CD4-positive, alpha-beta T cell treated with Interleukin-4 for 1 hour (primary cell): ENCODE data around the gene HM13.
"Not testable (repeated sequence)": the region's sequence is repeated elsewhere in the genome, so short reads cannot be mapped to it uniquely, and the experiment has no call there.

Source experiments
- DNase-seq, 2 donors: peaks; one replicate each; pipeline ENCODE4 v3.0.0-alpha.2; 2020 to 2022

The HM13 gene

DNA sequence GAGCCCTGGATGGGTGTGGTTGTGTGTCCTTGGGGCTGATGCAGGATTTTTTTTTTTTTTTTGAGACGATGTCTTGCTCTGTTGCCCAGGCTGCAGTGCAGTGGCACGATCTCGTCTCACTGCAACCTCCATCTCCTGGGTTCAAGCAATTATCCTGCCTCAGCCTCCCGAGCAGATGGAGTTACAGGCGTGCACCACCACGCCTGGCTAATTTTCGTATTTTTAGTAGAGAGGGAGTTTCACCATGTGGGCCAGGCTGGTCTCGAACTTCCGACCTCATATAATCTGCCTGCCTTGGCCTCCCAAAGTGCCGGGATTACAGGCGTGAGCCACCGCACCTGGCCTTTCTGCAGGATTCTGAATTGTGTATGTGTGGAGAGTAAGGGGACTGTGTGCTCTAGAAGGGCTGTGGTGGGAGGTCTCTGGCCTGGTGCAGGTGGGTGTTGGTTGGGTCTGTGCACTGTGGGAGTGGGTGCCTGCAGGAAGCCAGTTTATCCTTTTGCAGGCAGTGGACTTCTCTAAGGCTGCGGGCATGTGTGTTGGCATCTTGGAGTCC, 79.8 kb downstream of the HM13 start:
- DNase-seq = no peak

DNA sequence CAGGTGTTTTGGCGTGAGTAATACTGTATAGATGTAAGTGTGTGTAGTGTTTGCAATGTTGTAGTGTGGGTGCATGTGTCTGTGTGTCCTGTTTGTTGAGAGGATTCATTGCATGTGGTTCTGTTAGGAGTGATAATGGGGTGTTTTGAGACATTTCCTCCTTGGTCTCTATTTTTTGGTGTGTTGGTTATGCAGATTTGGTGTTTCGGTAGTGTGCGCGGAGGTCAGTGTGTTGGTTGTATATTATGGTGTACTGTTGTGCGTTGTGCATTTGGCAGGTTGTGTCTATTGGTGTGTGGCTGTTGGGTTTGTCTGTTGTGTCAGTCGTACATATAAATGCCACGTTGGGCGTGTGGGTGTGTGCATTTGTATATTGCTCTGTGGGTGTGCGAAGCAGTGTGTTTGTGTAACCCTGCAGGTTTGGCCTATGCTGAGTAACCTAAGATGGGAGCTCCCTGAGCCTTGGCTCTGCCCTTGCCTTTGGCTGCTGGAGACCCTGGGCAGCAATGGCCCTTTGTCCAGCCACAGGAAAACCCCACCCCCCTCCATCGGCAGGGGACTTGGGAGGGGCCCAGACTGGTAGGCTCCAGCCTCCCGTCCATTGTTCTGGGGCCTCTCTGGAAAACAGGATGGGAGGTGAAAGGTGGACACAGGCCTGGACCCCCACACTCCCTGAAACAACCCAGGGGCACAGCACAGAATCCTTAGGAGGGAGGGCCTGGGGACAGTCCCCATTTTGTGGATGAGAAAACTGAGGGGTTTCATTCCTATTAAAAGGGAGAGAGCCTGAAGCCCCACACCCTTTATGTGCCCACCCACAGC, 80.5 kb downstream of the HM13 start:
- no peak for DNase-seq

DNA sequence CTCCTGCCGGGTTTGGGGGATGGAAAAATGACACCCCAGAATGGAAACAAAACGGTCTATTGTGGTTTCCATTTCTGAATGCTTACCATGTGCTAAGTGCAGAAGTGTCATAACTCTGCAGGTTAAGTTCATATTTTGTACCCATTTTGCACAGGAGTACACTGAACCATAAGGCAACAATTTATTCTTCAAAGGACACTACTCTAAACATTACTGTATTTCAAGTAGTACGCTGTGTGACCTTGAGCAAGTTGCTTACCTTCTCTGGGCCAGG, 81.1 kb downstream of the HM13 start:
- DNase-seq = no peak

DNA sequence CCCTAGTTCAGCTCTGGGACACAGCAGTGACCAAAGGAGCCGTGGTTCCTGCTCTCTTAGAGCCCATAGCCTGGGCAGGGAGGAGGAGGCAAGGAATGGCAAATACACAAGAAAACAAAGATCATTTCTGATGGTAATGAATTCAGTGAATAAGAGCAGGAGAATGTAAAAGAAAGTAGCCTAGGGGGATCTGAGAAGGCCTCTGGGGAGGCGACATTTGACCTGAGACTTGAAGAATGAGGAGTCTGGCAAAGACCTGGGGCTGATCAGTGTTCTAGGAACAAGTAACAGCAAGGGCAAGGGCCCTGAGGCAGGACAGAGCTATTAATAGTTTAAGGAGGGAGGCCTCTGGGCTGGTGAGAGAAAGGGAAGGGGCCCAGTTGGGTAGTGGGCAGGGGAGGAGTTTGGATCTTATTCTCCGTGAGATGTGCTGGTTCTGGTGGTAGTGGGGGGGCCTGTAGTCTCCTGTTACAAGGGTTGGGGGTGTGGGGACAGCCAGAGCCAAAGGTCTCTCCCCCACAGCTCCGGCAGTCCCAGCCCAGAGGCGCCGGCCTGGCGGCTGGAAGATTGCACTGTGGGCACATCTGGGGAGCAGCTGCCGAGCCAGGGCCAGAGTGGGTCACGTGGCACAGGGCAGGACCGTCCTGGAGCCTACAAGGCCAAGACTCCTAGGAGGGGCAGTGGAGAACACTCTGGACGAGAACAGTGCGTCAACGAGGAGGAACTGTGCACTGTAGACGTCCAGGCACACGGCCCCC, 81.6 kb downstream of the HM13 start:
- DNase-seq = no peak

DNA sequence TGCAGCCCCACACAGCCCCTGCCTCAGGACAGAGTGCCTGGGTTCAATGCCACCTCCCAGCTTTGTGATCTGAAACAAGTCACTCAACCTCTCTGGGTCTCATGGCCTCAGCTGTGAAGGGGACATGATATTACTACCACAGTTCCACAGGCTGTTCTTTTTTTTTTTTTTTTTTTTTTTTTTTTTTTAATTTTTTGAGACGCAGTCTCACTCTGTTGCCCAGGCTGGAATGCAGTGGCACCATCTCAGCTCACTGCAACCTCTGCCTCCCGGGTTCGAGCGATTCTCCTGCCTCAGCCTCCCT, 82.1 kb downstream of the HM13 start:
- DNase-seq = not testable (repeated sequence)

DNA sequence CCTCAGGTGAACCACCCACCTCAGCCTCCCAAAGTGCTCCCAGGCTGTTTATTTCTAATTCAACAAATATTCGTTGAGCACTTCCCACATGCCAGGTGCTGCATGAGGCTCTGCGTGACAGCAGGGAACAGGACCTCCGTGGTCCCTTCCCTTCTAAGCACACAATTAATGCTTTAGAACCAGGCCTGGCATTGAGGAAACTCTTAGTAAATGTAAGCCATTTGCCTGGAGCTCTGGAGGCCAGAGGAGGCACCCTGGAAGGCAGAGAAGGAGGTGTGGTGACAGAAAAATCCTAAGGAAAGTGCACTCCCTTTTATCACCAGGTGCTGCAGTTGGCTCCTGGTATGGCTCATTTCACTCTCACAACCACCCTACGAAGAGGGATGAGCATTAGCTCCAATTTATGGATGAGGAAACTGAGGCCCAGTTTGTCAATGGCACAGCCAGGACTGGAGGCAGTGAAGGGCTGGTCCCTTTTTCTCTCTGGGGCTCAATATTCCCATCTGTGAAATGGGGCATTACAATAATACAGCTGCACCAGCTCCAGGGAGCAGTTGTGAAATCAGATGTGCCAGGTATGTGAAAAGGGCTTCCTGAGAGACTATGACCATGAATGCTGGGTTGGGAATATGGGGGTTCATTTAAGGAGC, 82.7 kb downstream of the HM13 start:
- DNase-seq = no peak

DNA sequence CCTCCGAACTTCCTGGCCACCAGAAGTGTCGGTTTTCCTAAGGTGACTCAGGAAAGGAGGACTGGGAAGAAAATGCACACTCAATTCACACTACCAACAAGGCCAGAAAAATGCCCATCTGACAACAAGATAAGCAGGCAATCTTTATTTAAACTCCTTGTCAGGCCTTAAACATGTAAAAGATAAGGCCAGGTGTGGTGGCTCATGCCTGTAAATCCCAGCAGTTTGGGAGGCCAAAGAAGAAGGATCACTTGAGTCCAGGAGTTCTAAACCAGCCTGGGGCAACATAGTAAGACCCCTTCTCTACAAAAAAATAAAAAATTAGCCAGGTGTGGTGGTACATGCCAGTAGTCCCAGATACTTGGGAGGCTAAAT, 83.2 kb downstream of the HM13 start:
- DNase-seq = no peak

DNA sequence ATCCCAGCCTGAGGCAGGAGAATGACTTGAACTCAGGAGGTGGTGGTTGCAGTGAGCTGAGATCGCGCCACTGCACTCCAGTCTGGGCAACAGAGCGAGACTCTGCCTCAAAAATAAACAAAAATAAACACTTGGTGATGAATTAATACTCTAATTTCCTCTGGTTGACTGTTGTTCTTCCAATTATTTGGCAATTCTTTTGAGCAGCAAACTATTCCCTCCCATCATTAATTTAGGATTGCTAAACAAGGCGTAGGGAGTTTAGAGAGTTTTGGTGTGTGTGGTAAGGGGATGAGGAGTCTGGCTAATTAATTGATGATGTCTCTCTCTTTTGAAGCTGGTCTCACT, 88.2 kb downstream of the HM13 start:
- no peak for DNase-seq

DNA sequence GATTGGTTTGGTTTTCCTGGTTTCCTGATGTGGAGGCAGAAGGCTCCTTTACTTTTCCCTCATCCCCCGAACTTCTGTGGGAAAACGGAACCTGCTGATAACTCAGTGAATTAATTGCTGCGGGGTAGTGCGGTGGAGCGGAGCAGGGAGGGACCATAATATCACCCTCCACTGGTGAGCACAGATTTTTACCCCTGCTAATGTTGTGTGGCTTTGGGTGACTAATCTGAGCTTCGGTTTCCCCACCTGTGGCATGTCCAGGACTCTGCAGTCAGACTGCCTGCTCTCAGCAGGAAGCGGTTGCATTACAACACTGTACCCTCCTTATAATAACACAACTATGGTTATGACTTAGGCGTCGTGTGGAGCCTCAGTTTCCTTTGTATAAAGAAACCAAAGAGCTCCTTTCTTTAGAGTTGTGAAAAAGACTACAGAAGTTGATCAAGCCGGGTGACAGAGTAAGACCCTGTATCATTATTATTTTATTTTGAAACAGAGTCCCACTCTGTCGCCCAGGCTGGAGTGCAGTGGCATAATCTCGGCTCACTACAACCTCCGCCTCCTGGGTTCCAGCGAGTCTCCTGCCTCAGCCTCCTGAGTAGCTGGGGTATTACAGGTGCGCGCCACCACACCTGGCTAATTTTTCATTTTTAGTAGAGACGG, 88.7 kb downstream of the HM13 start:
- DNase-seq = peak; percentile 35 to 51

DNA sequence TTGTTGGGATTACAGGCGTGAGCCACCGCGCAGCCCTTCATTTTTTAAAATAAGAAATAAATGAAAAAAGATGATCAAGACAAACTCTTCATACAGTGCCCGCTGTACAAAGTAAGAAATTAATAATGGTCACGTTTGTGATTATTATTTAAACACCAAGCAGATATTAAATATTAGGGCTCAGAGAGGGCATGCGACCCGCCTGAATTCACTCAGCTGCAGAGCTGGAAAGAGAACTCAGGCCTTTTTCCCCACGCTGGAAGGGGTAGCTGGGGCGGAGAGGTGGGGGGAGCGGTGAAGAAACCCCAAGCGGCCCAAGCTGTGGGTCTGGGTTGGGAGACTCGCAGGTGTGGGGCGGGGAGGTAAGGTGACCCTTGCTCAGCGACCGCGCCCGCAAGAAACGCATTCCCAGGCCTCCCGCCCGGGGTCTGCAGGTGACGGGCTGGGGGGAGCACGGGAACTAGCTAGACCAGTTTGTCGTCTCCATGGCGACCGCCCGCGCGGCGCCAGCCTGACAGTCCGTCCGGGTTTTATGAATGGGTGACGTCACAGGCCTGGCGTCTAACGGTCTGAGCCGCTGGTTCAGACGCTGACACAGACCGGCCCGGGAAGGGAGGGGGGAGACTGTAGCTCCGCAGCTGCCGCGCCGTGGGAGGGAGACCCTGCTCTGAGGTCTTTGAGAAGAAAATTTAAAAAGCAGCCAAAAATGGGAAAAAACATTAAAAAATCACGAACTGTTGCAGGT, 89.8 kb downstream of the HM13 start:
- peak; percentile 82 to 92 for DNase-seq

DNA sequence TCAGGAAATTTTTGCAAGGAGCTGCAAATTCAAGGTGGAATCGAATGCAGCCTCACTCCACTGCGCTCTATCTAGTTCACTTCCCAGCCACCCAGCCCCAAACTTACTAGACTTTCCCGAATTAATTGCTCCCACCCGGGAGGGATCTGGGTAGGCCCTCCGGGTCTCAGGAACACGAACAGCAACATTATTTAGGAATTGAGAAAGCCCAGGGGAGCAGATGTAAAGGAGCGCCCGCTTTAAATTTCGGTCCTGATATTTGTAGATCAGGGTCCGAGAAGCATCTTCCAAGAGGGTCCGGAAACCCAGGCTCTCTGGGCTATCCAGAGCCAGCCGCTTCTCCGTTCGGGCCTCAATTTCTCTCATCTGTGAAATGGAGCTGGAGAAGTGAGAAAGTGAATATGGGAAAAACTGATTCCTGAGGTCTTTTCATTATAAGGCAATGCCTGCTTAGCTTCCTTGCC, 90.4 kb downstream of the HM13 start:
- no peak for DNase-seq

DNA sequence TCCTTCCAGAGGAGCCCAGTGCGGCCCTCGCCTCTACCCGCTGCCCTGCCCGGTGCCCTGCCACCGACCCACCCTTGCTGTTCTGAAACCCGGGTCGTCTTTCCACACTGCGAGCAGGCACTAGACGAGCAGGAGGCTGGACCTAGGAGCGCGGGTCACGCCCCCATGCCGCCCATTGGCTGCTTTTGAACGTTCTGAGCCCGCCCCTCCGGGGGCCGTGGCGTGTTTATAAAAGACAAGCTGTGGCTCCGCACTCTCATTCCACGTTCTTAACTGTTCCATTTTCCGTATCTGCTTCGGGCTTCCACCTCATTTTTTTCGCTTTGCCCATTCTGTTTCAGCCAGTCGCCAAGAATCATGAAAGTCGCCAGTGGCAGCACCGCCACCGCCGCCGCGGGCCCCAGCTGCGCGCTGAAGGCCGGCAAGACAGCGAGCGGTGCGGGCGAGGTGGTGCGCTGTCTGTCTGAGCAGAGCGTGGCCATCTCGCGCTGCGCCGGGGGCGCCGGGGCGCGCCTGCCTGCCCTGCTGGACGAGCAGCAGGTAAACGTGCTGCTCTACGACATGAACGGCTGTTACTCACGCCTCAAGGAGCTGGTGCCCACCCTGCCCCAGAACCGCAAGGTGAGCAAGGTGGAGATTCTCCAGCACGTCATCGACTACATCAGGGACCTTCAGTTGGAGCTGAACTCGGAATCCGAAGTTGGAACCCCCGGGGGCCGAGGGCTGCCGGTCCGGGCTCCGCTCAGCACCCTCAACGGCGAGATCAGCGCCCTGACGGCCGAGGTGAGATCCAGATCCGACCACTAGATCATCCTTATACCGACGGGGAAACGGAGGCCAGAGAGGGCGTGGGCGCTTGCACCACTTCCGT, 91.0 kb downstream of the HM13 start, which contains the start of gene ID1:
Gene ID1, plus strand, starts transcription at position 259 of the 871 bp plus-strand sequence. Its CDS starts 99 bp downstream, at position 358.
- DNase-seq = peak; percentile 92 to 93

DNA sequence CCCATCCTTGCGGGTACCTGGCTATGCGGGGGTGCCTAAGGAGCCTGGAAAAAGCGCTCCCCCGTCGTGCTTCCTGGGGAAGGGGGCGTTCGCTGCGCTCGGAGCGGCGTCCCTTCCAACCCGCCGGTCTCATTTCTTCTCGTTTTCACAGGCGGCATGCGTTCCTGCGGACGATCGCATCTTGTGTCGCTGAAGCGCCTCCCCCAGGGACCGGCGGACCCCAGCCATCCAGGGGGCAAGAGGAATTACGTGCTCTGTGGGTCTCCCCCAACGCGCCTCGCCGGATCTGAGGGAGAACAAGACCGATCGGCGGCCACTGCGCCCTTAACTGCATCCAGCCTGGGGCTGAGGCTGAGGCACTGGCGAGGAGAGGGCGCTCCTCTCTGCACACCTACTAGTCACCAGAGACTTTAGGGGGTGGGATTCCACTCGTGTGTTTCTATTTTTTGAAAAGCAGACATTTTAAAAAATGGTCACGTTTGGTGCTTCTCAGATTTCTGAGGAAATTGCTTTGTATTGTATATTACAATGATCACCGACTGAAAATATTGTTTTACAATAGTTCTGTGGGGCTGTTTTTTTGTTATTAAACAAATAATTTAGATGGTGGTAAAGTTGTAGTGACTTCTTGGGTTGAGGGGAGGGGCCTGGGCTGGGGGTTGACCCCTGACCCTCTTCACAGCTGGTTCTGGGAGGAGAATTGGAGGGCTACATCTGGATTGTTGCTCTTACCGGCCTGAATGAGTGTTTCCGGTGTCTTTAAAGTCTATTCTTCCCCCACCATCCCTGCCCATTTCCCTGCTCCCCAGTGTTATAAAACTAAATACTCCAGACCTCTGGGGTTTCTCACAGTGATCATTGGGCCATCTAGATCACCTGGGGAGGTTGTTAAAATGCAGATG, 91.9 kb downstream of the HM13 start:
- DNase-seq = peak in 1 of 2 donors; percentile 4

DNA sequence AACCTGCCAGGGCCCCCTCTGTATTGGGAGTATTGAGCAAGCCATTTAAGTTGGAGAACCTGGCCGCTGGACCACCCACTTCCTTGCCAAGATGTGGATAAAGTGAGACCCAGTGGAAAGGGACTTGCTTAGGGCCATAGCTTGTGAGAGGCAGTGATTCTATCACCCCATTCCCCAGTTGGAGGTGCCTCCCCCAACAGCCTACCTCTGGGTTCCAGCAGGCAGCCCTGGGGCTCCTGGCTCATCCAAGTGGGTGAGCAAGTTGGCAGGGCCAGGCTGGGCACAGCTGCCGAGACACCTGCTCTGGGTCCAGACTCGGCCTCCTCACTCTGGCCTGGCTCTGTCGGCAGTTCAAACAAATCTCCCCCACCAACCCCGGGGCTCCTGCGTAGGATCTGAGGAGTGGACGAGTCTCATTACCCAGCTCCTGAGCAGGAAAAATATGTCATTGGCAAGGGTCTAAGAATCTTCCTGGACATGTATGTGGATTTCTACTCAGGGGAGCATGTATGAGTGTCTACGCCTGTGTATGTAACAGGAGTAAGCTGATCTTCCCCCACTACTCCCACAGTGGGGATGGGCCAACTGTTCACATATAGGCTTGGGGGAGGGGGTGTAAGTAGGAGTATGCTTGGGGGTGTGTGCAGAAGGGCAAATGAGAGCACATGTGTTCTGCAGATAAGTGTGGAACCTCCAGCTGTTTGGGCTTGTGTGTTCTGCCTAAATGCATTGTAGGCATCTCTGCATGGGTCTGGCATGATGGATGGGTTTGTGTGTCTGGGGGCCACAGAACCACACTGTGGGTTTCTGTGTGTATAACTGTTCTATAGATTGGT, 92.8 kb downstream of the HM13 start:
- no peak for DNase-seq

DNA sequence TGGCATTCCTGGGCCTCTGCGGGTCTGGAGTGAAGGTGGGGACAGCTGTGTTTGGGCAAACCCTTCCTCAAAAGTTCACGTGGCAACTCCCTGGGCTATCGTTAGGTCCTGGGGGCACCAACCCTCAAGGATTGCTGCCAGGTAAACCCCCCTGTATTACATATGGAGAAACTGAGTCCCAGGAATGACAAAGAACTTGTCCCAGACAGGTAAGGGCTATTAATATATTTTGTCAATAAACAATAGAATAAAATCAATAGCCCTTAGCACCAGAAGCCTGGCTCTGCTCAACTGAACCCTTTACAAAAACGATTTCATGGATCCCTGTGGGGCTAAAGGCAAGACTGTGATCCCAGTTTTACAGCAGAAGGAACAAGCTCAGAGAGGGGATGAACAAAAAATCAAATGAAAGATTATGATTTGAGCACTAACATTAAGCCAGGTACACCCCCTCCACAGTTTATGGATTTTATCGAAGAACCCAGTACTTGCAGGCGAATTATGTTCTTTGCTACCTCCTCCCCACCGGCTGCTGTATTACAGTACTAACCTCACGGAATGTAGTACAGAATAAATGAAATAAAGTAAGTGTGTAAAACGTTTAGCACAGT, 93.5 kb downstream of the HM13 start:
- DNase-seq = no peak

DNA sequence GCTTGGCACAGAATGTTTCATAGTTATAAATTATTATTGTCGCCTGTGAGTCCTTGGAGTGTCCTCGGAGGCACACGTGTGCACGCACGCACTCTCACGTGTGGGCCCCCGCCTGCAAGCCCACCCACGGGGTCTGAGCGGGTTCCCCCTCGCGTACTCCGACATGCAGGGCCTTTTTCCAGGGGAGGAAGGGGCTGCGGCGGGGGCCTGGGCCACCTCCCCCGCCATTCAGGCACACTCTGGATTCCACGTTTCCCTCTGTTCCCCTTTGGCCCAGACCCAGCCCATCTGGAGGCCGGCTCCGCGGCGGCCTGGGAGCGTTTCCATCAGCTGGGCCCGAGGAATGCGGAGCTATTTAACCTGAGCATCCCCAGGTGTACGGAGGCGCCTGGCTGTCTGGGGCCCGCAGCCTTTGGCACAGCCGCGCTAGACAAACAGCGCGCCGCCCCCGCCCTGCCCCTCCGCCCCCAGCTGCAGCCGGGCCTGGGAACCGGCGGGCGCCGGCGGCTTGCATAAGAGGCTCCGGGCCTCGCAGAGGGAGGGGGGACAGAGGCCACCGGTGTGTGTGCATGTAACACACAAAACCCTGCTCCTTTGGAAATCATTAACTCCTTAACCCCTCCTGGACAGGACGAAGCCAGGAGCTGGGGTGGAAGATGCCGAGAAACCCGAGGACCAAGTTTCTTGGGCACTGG, 94.2 kb downstream of the HM13 start:
- DNase-seq = no peak

DNA sequence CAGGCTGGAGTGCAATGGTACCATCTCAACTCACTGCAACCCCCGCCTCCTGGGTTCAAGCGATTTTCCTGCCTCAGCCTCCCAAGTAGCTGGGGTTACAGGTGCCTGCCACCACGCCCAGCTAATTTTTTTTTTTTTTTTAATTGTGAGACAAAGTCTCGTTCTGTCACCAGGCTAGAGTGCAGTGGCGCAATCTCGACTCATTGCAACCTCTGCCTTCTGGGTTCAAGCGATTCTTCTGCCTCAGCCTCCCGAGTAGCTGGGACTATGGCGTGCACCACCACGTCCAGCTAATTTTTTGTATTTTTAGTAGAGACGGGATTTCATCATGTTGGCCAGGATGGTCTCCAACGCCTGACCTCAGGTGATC, 98.0 kb downstream of the HM13 start:
- DNase-seq = not testable (repeated sequence)

DNA sequence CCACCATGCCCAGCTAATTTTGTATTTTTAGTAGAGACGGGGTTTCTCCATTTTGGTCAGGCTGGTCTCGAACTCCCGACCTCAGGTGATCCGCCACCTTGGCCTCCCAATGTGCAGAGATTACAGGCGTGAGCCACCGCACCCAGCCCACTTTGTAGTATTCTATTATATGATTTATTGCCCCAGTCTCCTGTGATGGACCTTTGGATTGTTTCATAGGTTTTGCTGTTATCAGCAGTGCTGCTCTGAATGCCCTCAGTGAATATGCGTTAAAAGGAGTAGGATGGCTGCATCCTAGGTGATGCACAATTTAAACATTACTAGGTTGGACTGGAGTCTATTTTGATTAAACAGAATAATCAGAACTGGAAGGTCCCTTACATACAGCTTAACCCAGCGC, 101.2 kb downstream of the HM13 start:
- DNase-seq = no peak
